ENCODE measurements around the gene CEND1. TPM values are rescaled to one million over a fixed set of nuclear protein-coding genes. Genes with fewer than 3 reads are reported as not detected.

The CEND1 gene
- polyA plus RNA-seq, 1 of the 3 experiments (the other 2 are of a cell fraction) = 3.6 TPM

- TF ChIP-seq IRF3 (IDR thresholded peaks at IDR 0.05; ENCODE audit: low read depth, low read length) (no peak), ELF1 (IDR thresholded peaks at IDR 0.05) (no peak), USF2 (IDR thresholded peaks at IDR 0.05; ENCODE audit: borderline replicate concordance, low read depth, low read length) (no peak)
These were observed 16.5 kb downstream of the CEND1 start (continued) for GRCh38 chr11:773425-773824.

GRCh38 chr11:772429-773390 lies 17.2 kb downstream of the CEND1 start:
- Histone ChIP-seq H3K4me2 (no peak overlapping the region), H4K20me1 (ENCODE audit: insufficient read depth) (peaks cover 44% of the 10 kb centered on the region), H3K27ac (ENCODE audit: low read depth in 2 of 2, low read length in 1 of 2) (no peak overlapping the region; a peak in 1 of 4 replicates), H3K9me2 (no peaks in the 10 kb centered on the region), H3K27me3 (ENCODE audit: insufficient read depth) (no peaks in the 10 kb centered on the region), H3F3A (replicated peaks; ENCODE audit: insufficient read depth) (no peaks in the 10 kb centered on the region), H2AFZ (ENCODE audit: low read depth) (no peak overlapping the region), H3K9me3 (no peaks in the 10 kb centered on the region), H3K4me3 (ENCODE audit: low read depth in 2 of 2, low read length in 1 of 2) (no peak overlapping the region), H3K4me1 (ENCODE audit: control insufficient read depth in 1 of 2, insufficient read depth in 2 of 2, low read depth in 1 of 2, low read length in 1 of 2) (peaks cover 11 to 13% of the 10 kb centered on the region in 2 experiments; a peak in 2 of 4 replicates), H3K9ac (no peak overlapping the region), H3K79me2 (ENCODE audit: insufficient read depth) (peaks cover 62% of the 10 kb centered on the region), H3K36me3 (replicated peaks in 1 of 2; ENCODE audit: control insufficient read depth in 1 of 2, insufficient read depth in 2 of 2, low read length in 1 of 2) (peaks cover under 1 to 46% of the 10 kb centered on the region in 2 experiments)
- ChIA-PET POLR2A (interaction anchor here (1.3 kb wide), 1 partner anchor 15 kb away, joined by 3 read pairs; no protein-coding TSS in a partner anchor), CTCF (no interaction called here)
- TF ChIP-seq TAF1 (IDR thresholded peaks at IDR 0.05; ENCODE audit: borderline replicate concordance, low read depth, low read length) = no peak
- TF ChIP-seq FOXM1 (IDR thresholded peaks at IDR 0.05; ENCODE audit: low read depth) = no peak
- TF ChIP-seq TCF12 (IDR thresholded peaks at IDR 0.05) = no peak
- no peak for TF ChIP-seq CTCF (IDR thresholded peaks at IDR 0.05)
- TF ChIP-seq RCOR1 (IDR thresholded peaks at IDR 0.05; ENCODE audit: low read length) = no peak
- TF ChIP-seq IRF3 (IDR thresholded peaks at IDR 0.05; ENCODE audit: low read depth, low read length) = no peak
- no peak for TF ChIP-seq RXRA (IDR thresholded peaks at IDR 0.05; ENCODE audit: borderline replicate concordance, low read depth)
- no peak for TF ChIP-seq RFX5 (IDR thresholded peaks at IDR 0.05; ENCODE audit: low read length)
- TF ChIP-seq GABPA (IDR thresholded peaks at IDR 0.05; ENCODE audit: low read depth) = no peak
- TF ChIP-seq FOSL2 (IDR thresholded peaks at IDR 0.05; ENCODE audit: borderline replicate concordance, low read depth) = no peak
- no peak for TF ChIP-seq SIN3A (IDR thresholded peaks at IDR 0.05; ENCODE audit: borderline replicate concordance, low read depth, low read length)
- TF ChIP-seq PBX3 (IDR thresholded peaks at IDR 0.05) = no peak
- TF ChIP-seq JUND (IDR thresholded peaks at IDR 0.05) = no peak
- 83% methylated on average over 16 of the region's 34 CpGs for WGBS (ENCODE audit: low lambda C conversion rate)
- DNase-seq = no peak
